HepG2 (cell line): ENCODE results near the gene NRL. TPM values are rescaled to one million over a fixed set of nuclear protein-coding genes. Genes with fewer than 3 reads are reported as not detected.

Experiments
- ELF4 ChIP-seq: sonication (generic); formaldehyde crosslinking; IDR thresholded peaks from 2 replicates; pipeline ENCODE4 v1.5.0; 2020; ENCODE audit warnings: missing genetic modification reagents, mild to moderate bottlenecking, moderate library complexity, borderline replicate concordance
- HMGA1 ChIP-seq: sonication (generic); formaldehyde crosslinking; conservative IDR thresholded peaks from 2 replicates; pipeline ENCODE4 v1.4.0; 2020; ENCODE audit warnings: missing genetic modification reagents
- KDM5A ChIP-seq: fragments of 200-600 bp; sonication (generic); IDR thresholded peaks from 2 replicates; pipeline ENCODE4 v1.7.0; 2018; ENCODE audit warnings: antibody characterized with exemption, mild to moderate bottlenecking, low read length, borderline replicate concordance
- MLXIP ChIP-seq: sonication (generic); formaldehyde crosslinking; IDR thresholded peaks from 2 replicates; pipeline ENCODE4 v1.9.0; 2021; ENCODE audit warnings: missing genetic modification reagents, borderline replicate concordance
- MXI1 ChIP-seq: IDR thresholded peaks from 3 replicates; pipeline ENCODE4 v1.6.1; 2012; ENCODE audit warnings: low read depth, low read length, inconsistent platforms, borderline replicate concordance
- REST ChIP-seq, 2 experiments: IDR thresholded peaks; 2 replicates each; pipeline ENCODE4 v1.6.1; 2011 to 2012; ENCODE audit warnings: low read length in 2 of 2, borderline replicate concordance in 1 of 2, low read depth in 1 of 2, mild to moderate bottlenecking in 1 of 2, moderate library complexity in 1 of 2
- TBX2 ChIP-seq: sonication (generic); formaldehyde crosslinking; IDR thresholded peaks from 2 replicates; pipeline ENCODE4 v1.5.0; 2020; ENCODE audit warnings: missing genetic modification reagents, mild to moderate bottlenecking, borderline replicate concordance
- ZBTB2 ChIP-seq: sonication (generic); formaldehyde crosslinking; IDR thresholded peaks from 2 replicates; pipeline ENCODE4 v1.8.0; 2022; ENCODE audit warnings: low read depth, missing genetic modification reagents
- ZBTB42 ChIP-seq: sonication (generic); formaldehyde crosslinking; IDR thresholded peaks from 2 replicates; pipeline ENCODE4 v1.5.0; 2020; ENCODE audit warnings: mild to moderate bottlenecking, missing genetic modification reagents
- ZNF280B ChIP-seq: sonication (generic); formaldehyde crosslinking; IDR thresholded peaks from 2 replicates; pipeline ENCODE4 v1.5.0; 2020; ENCODE audit warnings: missing genetic modification reagents, mild to moderate bottlenecking, borderline replicate concordance
- ZNF512B ChIP-seq: sonication (generic); formaldehyde crosslinking; IDR thresholded peaks from 2 replicates; pipeline ENCODE4 v1.5.1; 2020; ENCODE audit warnings: missing genetic modification reagents, mild to moderate bottlenecking, borderline replicate concordance
- ZNF556 ChIP-seq: sonication (generic); formaldehyde crosslinking; IDR thresholded peaks from 2 replicates; pipeline ENCODE4 v1.4.0; 2020; ENCODE audit warnings: mild to moderate bottlenecking, missing genetic modification reagents, borderline replicate concordance
- ZNF75D ChIP-seq: sonication (generic); formaldehyde crosslinking; IDR thresholded peaks from 2 replicates; pipeline ENCODE4 v1.8.1; 2023; ENCODE audit warnings: missing genetic modification reagents, mild to moderate bottlenecking, borderline replicate concordance
- polyA plus RNA-seq, 8 experiments: library from polyadenylated mRNA; depleted of rRNA in 3 of 8; stranded (reverse) in 7 of 8; unstranded in 1 of 8; fragments of >200 nt; fragmentation: Illumina TruSeq in 4 of 8; extraction: Trizol in 4 of 8; gene quantifications; 2 replicates each; pipeline versions ENCODE4 v1.2.1 to v1.2.3, GENCODE V29; 2011 to 2016; ENCODE audit warnings: low read depth in 4 of 8, missing spikeins in 1 of 8, mixed read lengths in 1 of 8; ENCODE audit not compliant: insufficient read depth in 1 of 8
- total RNA-seq, 5 experiments: library from RNA; depleted of rRNA; stranded (reverse); fragments of >200 nt; fragmentation: Illumina TruSeq; extraction: Trizol; gene quantifications; 2 replicates each; pipeline ENCODE4 v1.2.3, GENCODE V29; 2016; ENCODE audit warnings: low read depth in 1 of 5

The NRL gene
- total and polyA plus RNA-seq, 2 of the 13 experiments (the other 11 are each of a cell fraction or from before 2014, with no cell fraction given), result 2.5 to 4.7 TPM

- TF ChIP-seq TBX2 (CRISPR knock-in tag) (peak; percentile 85), ZNF512B (peak; percentile 93; the same call in 1 of the 2 replicates), ZNF280B (CRISPR knock-in tag) (no peak), MLXIP (CRISPR knock-in tag) (peak; percentile 94), ZNF556 (peak; percentile 100), REST (IDR thresholded peaks at IDR 0.05; ENCODE audit: borderline replicate concordance in 1 of 2, low read depth in 1 of 2, low read length in 2 of 2) (peak in 1 of 2 experiments; percentile 79; a peak in 2 of 4 replicates), KDM5A (no peak), HMGA1 (CRISPR knock-in tag) (no peak), ZNF75D (CRISPR knock-in tag) (no peak), ZBTB42 (peak; percentile 74; the same call in 1 of the 2 replicates), MXI1 (peak; percentile 95; the same call in 2 of the 3 replicates), ELF4 (CRISPR knock-in tag) (peak; percentile 30; the same call in 1 of the 2 replicates), ZBTB2 (CRISPR knock-in tag) (no peak)
These were observed 19.3 kb downstream of the NRL start (continued) for GRCh38 chr14:24095271-24096068.
